Embryonic facial prominence (tissue), 1 donor: Measurements from ENCODE around the gene LRCH1.
A peak's percentile ranks its signal among the peaks of the same experiment; 100 is the strongest.

ENCODE experiments used
- DNase-seq: peaks from one replicate; pipeline ENCODE4 v3.0.0-alpha.2; 2016; ENCODE audit errors: extremely low spot score

The LRCH1 gene

GRCh38 chr13:46615888-46616531, 63.0 kb downstream of the LRCH1 start:
- DNase-seq, result no peak

GRCh38 chr13:46617229-46617721, 64.3 kb downstream of the LRCH1 start:
- DNase-seq, result no peak

- no peak for DNase-seq
Measured at GRCh38 chr13:46617885-46618284, 64.9 kb downstream of the LRCH1 start.

DNA sequence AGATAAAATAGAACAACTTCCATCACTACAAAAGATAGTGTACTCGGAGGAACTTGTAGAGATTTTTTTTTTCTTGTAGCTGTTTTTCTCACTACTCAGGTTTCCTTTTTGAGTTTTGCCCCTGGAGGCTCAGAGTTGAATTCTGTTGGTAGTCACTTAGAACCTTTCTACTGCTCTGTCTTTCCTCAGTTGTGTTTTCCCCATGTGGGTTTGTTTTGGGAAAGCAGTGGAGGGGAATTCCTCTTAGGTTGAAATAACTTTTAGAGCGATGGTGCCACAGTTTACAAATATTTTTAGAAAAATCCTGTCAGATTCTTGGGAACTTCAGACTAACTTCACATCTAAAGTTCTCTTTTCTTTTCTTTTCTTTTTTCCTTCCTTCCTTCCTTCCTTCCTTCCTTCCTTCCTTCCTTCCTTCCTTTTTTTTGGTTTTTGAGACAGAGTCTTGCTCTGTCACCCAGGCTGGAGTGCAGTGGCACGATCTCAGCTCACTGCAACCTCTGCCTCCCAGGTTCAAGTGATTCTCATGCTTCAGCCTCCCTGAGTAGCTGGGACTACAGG, 65.8 kb downstream of the LRCH1 start:
- no peak for DNase-seq

DNA sequence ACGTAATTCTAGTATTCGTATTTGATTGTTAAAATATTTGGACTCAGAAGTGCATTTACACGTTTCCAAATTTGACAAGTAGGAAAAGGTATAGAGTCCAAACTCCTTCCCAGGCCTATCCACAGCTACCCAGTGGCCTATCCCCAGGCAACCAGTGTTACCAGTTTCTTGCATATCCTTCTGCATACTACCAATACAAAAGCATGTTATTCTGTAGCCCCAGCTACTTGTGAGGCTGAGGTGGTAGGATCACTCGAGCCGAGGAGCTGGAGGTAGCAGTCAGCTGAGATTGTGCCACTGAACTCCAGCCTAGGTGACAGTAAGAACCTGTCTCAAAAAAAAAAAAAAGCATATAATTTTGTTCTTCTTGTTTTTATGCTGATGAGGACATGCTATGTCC, 67.1 kb downstream of the LRCH1 start:
- no peak for DNase-seq

DNA sequence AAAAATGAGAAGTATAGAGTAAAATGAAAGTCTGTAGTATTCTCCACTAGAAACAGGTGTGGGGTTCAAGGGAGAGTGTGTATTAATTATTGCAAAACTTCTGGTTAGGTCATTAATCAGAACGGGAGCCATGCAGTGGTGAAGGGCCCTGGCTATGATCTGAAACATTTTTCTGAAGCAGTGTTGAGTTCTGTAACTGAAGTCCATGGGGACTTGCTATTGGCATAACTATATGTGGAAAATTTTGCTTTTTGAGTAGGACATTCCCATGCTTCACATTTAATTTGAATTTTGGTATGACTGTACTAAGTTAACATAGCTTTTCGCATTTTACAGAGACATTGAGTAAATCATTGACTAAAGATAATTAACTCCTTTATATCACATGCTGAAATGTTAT, 67.5 kb downstream of the LRCH1 start:
- no peak for DNase-seq

- no peak for DNase-seq
Measured at GRCh38 chr13:46621133-46621532, 68.2 kb downstream of the LRCH1 start.

- DNase-seq, result no peak
Measured at GRCh38 chr13:46621792-46622629, 69.0 kb downstream of the LRCH1 start.

DNA sequence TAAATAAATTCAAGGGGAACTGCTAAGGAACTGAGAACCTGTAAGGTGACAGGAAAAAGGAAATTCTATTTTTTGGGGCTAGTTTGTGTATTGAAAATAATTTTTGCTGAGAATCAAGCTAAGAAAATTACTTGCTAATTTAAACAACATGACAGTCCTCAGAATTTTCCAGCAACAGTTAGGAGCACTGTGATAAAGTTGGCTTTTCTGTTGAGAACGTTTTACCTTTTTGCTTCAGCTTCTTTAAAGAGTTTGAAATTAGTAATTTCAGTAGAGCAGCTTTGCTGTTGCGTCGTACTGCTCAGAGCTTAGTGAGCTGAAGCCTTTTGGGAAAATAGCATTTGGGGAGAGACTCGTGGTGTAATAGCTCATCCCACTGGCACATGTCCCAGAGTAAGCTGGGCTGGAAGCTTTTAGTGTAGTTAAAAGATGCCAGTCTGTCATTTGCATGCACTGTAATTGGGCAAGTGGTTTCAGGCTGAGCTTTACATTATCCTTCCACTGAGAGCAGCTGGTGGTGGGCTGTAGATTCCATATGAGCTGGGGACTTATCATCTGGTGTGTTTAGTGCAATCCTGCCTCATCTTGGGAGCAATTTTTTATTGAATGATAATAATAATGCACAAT, 69.8 kb downstream of the LRCH1 start:
- peak; percentile 55 for DNase-seq

GRCh38 chr13:46624353-46624752, 71.4 kb downstream of the LRCH1 start:
- no peak for DNase-seq

DNA sequence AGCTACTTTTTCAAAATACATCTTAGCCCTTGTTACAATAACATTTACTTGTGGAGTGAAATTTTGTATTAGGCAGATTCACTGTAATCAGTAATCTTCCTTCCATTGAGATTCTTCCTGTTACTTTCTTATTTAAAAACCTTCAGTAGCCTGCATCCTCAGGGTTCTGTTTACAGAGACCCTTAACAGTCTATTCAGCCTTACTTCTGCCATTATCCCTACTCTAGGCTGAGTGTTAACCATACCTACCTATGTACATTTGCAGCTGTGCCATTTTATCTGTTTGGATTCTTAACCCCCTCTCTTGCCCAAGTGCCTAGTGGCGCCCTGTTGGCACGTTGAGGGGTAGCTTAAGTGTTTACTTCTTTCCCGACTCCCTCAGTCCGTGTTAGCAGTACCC, 71.9 kb downstream of the LRCH1 start:
- DNase-seq, result no peak

GRCh38 chr13:46627462-46627861, 74.5 kb downstream of the LRCH1 start:
- no peak for DNase-seq

GRCh38 chr13:46628622-46629365, 75.8 kb downstream of the LRCH1 start:
- no peak for DNase-seq

GRCh38 chr13:46629811-46630413, 76.9 kb downstream of the LRCH1 start:
- no peak for DNase-seq

DNA sequence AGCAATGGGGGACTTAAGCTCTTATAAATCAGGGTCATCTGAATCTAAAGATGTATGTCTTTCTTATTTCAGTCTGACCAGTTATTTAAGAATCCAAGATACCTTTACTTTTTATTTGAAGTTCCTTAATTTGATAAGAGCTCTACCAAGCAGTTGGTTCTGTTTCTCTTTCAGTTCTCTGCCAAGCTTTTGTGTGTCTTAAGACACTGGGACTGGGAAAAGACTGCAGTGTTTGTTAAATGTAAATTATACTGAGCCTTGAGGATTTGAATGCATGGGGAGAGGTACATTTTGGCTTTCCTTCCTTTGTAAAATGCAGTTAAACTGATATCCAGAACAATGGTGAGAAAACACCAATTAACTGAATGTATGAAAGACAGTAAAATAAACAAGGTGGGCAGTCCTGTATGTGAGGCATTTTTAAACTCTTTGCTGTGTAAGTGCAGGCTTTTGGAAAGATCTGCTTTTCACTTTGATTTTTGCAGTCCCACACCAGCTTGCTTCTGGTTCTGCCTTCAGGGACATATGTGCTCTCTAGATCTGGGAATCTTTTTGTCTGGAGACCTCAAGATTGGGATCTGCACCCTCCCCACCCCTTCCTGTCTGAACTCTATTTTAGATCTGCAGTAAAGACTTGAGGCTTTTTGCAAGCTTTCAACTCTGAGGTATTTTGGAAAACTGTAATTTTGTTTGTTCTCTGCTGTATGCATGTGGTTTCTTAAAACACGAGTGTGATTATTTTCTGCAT, 77.6 kb downstream of the LRCH1 start:
- DNase-seq, result no peak

DNA sequence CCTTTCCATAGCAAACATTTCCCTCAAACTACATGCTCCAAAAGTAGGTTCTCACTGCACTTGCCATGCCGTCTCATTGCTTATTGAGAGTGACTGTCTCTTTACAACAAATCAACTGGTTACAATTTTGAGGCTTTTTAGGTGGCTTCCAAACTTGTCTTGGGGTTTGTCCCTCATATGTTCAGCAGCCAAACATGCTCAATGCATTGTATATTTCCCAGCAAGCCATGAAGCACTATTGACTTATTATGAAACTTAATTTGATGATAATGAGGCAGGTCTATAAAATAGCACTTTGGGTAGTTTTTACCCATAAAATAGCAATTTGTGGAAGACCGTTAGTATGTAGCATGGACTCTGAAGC, 78.2 kb downstream of the LRCH1 start:
- DNase-seq, result no peak

DNA sequence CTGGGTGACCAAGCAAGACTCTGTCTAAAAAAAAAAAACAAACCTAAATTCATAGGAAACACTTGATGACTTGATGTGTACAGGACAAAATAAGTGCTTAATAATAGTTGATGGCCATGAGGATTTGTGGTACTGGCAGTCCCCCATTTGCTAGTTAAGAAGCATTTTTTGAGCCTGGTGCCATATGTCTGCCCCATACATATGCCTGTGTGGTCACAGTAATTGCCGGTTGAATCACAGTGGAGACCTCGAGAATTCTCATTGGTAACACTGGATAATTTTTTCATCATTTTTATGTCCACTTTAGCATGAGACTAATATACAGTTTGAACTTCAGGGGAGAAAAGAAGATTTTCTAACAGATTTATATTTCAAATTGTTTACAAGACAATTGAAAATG, 79.2 kb downstream of the LRCH1 start:
- DNase-seq, result no peak

GRCh38 chr13:46633416-46633815, 80.4 kb downstream of the LRCH1 start:
- DNase-seq, result no peak

DNA sequence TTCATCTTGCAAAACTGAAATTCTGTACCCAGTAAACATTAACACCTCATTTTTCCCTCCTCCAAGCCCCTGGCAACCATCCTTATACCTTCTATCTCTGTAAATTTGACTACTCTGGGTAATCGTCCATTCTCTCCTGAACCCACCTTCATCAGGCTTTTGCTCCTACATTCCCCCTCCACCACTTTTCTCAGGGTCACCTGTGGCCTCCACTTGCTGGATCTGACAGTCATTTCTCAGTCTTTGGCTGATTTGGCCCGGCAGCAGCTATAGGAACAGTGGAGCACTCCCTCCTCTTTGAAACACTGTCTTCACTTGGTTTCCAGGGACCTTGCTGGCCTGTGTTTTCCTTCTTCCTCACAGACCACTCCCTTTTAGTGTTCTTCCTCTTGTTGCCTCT, 83.5 kb downstream of the LRCH1 start:
- no peak for DNase-seq

DNA sequence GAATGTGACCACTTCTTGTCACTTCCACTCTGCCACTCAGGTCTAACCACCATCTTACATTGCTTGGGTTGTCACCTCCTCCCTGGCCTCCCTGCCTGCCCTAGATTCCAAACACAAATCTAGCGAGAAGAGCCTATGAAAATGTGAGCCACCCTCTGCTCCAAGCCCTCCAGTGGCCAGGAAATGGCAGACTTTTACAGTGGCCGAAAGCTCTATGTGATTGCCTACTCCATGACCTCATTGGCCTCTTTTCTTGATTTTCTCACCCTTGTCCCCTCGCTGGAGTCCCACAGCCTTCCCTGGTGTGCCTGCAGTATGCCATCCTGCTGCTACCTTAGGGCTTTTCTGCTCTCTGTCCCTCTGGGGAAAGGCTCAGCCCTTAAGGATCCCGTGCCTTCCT, 84.2 kb downstream of the LRCH1 start:
- DNase-seq, result no peak

DNA sequence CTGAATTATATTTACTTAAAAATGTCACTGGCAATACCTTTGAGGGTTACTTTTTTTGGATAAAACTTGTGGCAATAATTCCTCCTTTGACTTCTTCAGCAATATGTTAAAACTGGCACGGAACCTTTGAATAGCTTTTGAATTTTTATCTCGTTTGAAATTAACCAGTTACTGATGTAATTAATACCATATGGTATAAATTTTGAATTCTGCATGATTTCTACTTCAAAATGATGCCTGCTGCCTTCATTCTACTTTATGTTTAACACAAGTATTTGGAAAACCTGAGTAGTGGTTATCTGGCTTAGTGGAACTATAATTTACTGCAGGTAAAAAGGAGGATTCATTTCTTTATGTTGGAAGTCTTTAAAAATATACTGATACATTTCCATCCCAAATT, 85.3 kb downstream of the LRCH1 start:
- no peak for DNase-seq
